Loucy (cell line): Measurements from ENCODE around the gene TES.

ENCODE experiments used
- CTCF ChIP-seq: fragments of 200-600 bp; sonication (generic); conservative IDR thresholded peaks from 2 replicates; pipeline ENCODE4 v1.5.1; 2014; ENCODE audit warnings: mild to moderate bottlenecking, antibody characterized with exemption, low read length
- EZH2phosphoT487 ChIP-seq: fragments of 200-600 bp; IDR thresholded peaks from 2 replicates; pipeline ENCODE4 v1.6.1; 2018; ENCODE audit warnings: antibody characterized with exemption, mild to moderate bottlenecking, moderate library complexity, borderline replicate concordance

GRCh38 chr7:116242759-116243158, 32.4 kb downstream of the TES start:
- TF ChIP-seq CTCF (no peak), EZH2phosphoT487 (no peak)
